ENCODE data around the gene PI4K2B. TPM values are rescaled to one million over a fixed set of nuclear protein-coding genes. Genes with fewer than 3 reads are reported as not detected.

Gene PI4K2B
- total and polyA plus RNA-seq, 2 of the 8 experiments (the other 6 are each of a cell fraction or from before 2014, with no cell fraction given): 3.0 to 16.2 TPM

GRCh38 chr4:25212822-25213221, 21.0 kb upstream of the PI4K2B start:
- ChIA-PET CTCF (ENCODE audit: partially characterized antibody) (interaction anchor here (0.6 kb wide), 1 partner anchor 91 kb away, joined by 3 read pairs; no protein-coding TSS in a partner anchor), POLR2A (ENCODE audit: partially characterized antibody) (interaction anchor here (0.6 kb wide), 1 partner anchor 119 kb away, joined by 3 read pairs; no protein-coding TSS in a partner anchor)
- no peak overlapping the region for H3K18ac ChIP-seq (ENCODE audit: extremely low read depth, low read length)
- no peaks in the 10 kb centered on the region for H3K79me1 ChIP-seq (ENCODE audit: low read depth, low read length)
- H3K27me3 ChIP-seq (replicated peaks in 1 of 4; ENCODE audit: control insufficient read depth in 3 of 4, extremely low read depth in 1 of 4, insufficient read depth in 3 of 4, low read length in 3 of 4): no peaks in the 10 kb centered on the region
- no peak overlapping the region for H3K4me3 ChIP-seq (ENCODE audit: extremely low read depth in 1 of 4, insufficient read depth in 2 of 4, low read depth in 3 of 4, low read length in 4 of 4)
- H2AK5ac ChIP-seq (ENCODE audit: low read depth, low read length): no peak overlapping the region
- no peak overlapping the region for H4K91ac ChIP-seq (replicated peaks; ENCODE audit: insufficient read length, low read length)
- no peaks in the 10 kb centered on the region for H3K23me2 ChIP-seq (ENCODE audit: low read depth, low read length)
- DNase-seq (ENCODE audit: low read depth in 1 of 2, low spot score in 2 of 2): no peak
- H3K9ac ChIP-seq (replicated peaks in 1 of 4; ENCODE audit: extremely low read depth in 1 of 4, low read depth in 3 of 4, low read length in 3 of 4): no peak overlapping the region
- WGBS, 2 experiments (ENCODE audit: extremely low coverage in 1 of 2, insufficient coverage in 1 of 2, insufficient read length in 1 of 2, insufficient replicate concordance in 2 of 2, low coverage in 1 of 2, low lambda C conversion rate in 2 of 2, missing lambda C conversion rate in 1 of 2): 95% methylated on average over 1 of the region's 1 CpG; no CpG with 5 or more reads in 1 of the 2 experiments
- H3K36me3 ChIP-seq (ENCODE audit: control insufficient read depth in 2 of 4, insufficient read depth in 4 of 4, low read length in 3 of 4): no peaks in the 10 kb centered on the region
- H3K4me2 ChIP-seq (ENCODE audit: insufficient read depth in 1 of 2, low read depth in 2 of 2, low read length in 2 of 2): no peak overlapping the region
- no peak overlapping the region for H4K5ac ChIP-seq (ENCODE audit: insufficient read length, low read depth, low read length)
- no peak for FAIRE-seq
- no peak overlapping the region for H2BK15ac ChIP-seq (ENCODE audit: low read length)
- H3K27ac ChIP-seq (ENCODE audit: low read depth, low read length): no peak overlapping the region
- peaks cover 0 to 5% (median 3%) of the 10 kb centered on the region in 4 experiments; a peak in 4 of 7 replicates for H3K4me1 ChIP-seq (replicated peaks in 1 of 4; ENCODE audit: control insufficient read depth in 3 of 4, insufficient read depth in 4 of 4, low read length in 3 of 4)
- H3K79me2 ChIP-seq (ENCODE audit: control insufficient read depth in 1 of 2, insufficient read depth in 2 of 2, low read length in 2 of 2): no peaks in the 10 kb centered on the region
- H3K4ac ChIP-seq (replicated peaks; ENCODE audit: insufficient read length, low read depth, low read length): no peak overlapping the region
- H2AFZ ChIP-seq (ENCODE audit: low read length): no peak overlapping the region
- H3K9me3 ChIP-seq (ENCODE audit: insufficient read depth in 2 of 2, low read depth in 1 of 2, low read length in 1 of 2): peaks cover 0 to 2% of the 10 kb centered on the region in 2 experiments; a peak in 2 of 4 replicates
- no peak overlapping the region for H2BK120ac ChIP-seq (replicated peaks; ENCODE audit: low read depth, low read length)
- no peak overlapping the region for H2BK12ac ChIP-seq (ENCODE audit: low read depth, low read length)
- H4K20me1 ChIP-seq (replicated peaks in 1 of 2; ENCODE audit: control insufficient read depth in 1 of 2, insufficient read depth in 2 of 2, low read length in 2 of 2): no peaks in the 10 kb centered on the region
- 0 out of 2 replicates have a peak overlapping the region, but pooled peaks have one; percentile 66 for H2BK20ac ChIP-seq (ENCODE audit: low read length)
- no peak overlapping the region for H3K23ac ChIP-seq (ENCODE audit: insufficient read length)
- no peak overlapping the region for H4K8ac ChIP-seq (ENCODE audit: extremely low read depth, insufficient read depth, low read length)
- H3K14ac ChIP-seq (ENCODE audit: insufficient read length): no peak overlapping the region
- H3K56ac ChIP-seq (replicated peaks; ENCODE audit: insufficient read length, low read depth, low read length): no peak overlapping the region
- H2BK5ac ChIP-seq (ENCODE audit: low read depth, low read length): no peak overlapping the region
- no peak for TF ChIP-seq JUND (IDR thresholded peaks at IDR 0.05; ENCODE audit: low read length)
- TF ChIP-seq CEBPB (IDR thresholded peaks at IDR 0.05; ENCODE audit: low read depth, low read length): no peak
- TF ChIP-seq PHF8 (conservative IDR thresholded peaks at IDR 0.05; ENCODE audit: low read depth, low read length): no peak
- TF ChIP-seq TAF1 (IDR thresholded peaks at IDR 0.05; ENCODE audit: low read depth, low read length): no peak
- no peak for TF ChIP-seq KDM1A (IDR thresholded peaks at IDR 0.05; ENCODE audit: borderline replicate concordance, low read length)
- no peak for TF ChIP-seq BCL11A (IDR thresholded peaks at IDR 0.05; ENCODE audit: low read depth in 2 of 2, low read length in 2 of 2)
- no peak for TF ChIP-seq POLR2A (IDR thresholded peaks at IDR 0.05; ENCODE audit: control extremely low read depth in 1 of 2, low read depth in 2 of 2, low read length in 2 of 2)
- no peak for TF ChIP-seq POLR2AphosphoS5 (IDR thresholded peaks at IDR 0.05; ENCODE audit: low read depth, low read length)
- no peak for TF ChIP-seq BRCA1 (IDR thresholded peaks at IDR 0.05; ENCODE audit: low read depth, low read length)
- no peak for TF ChIP-seq NRF1 (IDR thresholded peaks at IDR 0.05; ENCODE audit: low read depth, low read length)
- no peak for TF ChIP-seq CHD1 (IDR thresholded peaks at IDR 0.05; ENCODE audit: low read depth, low read length)
- TF ChIP-seq TAF7 (optimal IDR thresholded peaks at IDR 0.05; ENCODE audit: borderline replicate concordance, low read depth, low read length): no peak
- no peak for TF ChIP-seq FOSL1 (IDR thresholded peaks at IDR 0.05; ENCODE audit: insufficient read depth, low read depth, low read length)
- no peak for TF ChIP-seq SAP30 (IDR thresholded peaks at IDR 0.05; ENCODE audit: insufficient read depth, insufficient replicate concordance, low read length)
- TF ChIP-seq TBP (IDR thresholded peaks at IDR 0.05; ENCODE audit: low read depth, low read length): no peak

All from H1 (cell line).